ENCODE measurements around the gene DPYSL5.

- TF ChIP-seq MED1 (CRISPR knock-in tag; IDR thresholded peaks at IDR 0.05; ENCODE audit: borderline replicate concordance): no peak
- no peak for TF ChIP-seq HNRNPUL1 (IDR thresholded peaks at IDR 0.05; ENCODE audit: low read length)
Observed at GRCh38 chr2:26847307-26847654, 651 bp upstream of the DPYSL5 start.

Data from K562 (cell line).